ENCODE data around the gene XYLT2. TPM values are rescaled to one million over a fixed set of nuclear protein-coding genes. Genes with fewer than 3 reads are reported as not detected.

The XYLT2 gene
- total and polyA plus RNA-seq, 10 of the 15 experiments (the other 5 are each of a cell fraction or from before 2014, with no cell fraction given) = 0.82 to 20.6 (median 13.0) TPM

GRCh38 chr17:50388728-50389127 lies 42.8 kb downstream of the XYLT2 start:
- Histone ChIP-seq H3K79me2 (ENCODE audit: control insufficient read depth, insufficient read depth, low read length) (no peaks in the 10 kb centered on the region; the same call in 1 of the 2 replicates), H3K36me3 (ENCODE audit: control insufficient read depth in 2 of 2, insufficient read depth in 2 of 2, low read length in 1 of 2) (peaks cover 36 to 57% of the 10 kb centered on the region in 2 experiments), H4K20me1 (ENCODE audit: control insufficient read depth, insufficient read depth) (no peaks in the 10 kb centered on the region), H3K27me3 (replicated peaks in 1 of 2; ENCODE audit: control insufficient read depth in 2 of 2, insufficient read depth in 2 of 2, low read length in 1 of 2) (no peaks in the 10 kb centered on the region), H3K4me1 (ENCODE audit: control insufficient read depth, insufficient read depth, low read length) (peaks cover 13% of the 10 kb centered on the region), H3K9me3 (replicated peaks; ENCODE audit: control insufficient read depth, insufficient read depth, low read length) (no peaks in the 10 kb centered on the region), H3K4me3 (no peak overlapping the region), H3K27ac (ENCODE audit: control insufficient read depth, insufficient read depth) (no peak overlapping the region), H3K4me2 (ENCODE audit: control insufficient read depth, insufficient read depth) (no peak overlapping the region), H3K9ac (ENCODE audit: control insufficient read depth, insufficient read depth, low read length) (no peak overlapping the region), H2AFZ (ENCODE audit: control insufficient read depth, low read depth, low read length) (no peak overlapping the region)
- DNase-seq (ENCODE audit: low read depth, low spot score) (no peak), ATAC-seq (no peak), FAIRE-seq (no peak)
- TF ChIP-seq SMARCA5 (IDR thresholded peaks at IDR 0.05) = no peak
- no peak for TF ChIP-seq HDAC6 (IDR thresholded peaks at IDR 0.05; ENCODE audit: unreplicated experiment)
- peak; percentile 51 for TF ChIP-seq POLR2A (IDR thresholded peaks at IDR 0.05; ENCODE audit: low read depth, low read length)
- WGBS (ENCODE audit: insufficient coverage, insufficient replicate concordance, low lambda C conversion rate, missing lambda C conversion rate) = 97% methylated on average over 3 of the region's 3 CpGs
- ChIA-PET CTCF (interaction anchor here (1.0 to 1.8 kb wide), 3 partner anchors 9 to 91 kb away, joined by 3 to 5 read pairs (median 5); partner anchors contain the start of gene LRRC59), POLR2A (no interaction called here), SMC1A (ENCODE audit: uncharacterized antibody, unreplicated experiment) (no interaction called here), RAD21 (ENCODE audit: unreplicated experiment) (no interaction called here)
- in situ Hi-C loops (cut with MboI) = no loop called here
- no TSS peak for BruUV-seq (replicated peaks)
- intact Hi-C loops (cut with micrococcal nuclease; ENCODE audit: unreplicated experiment) = no loop called here

DNA sequence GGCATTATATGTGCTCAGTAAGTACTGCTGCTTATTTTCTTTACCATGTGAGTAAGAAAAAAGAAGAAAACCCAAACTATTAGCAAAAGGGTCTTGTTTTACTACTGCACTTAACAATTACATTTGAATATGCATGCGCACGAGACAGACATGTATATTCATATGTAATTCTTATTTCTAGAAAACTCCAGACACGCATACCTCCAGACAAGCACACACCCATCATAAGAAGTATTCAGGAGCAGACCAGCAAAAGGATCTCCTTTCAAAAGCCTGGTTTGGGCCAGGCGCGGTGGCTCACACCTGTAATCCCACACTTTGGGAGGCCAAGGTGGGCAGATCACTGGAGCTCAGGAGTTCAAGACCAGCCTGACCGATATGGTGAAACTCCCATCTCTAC lies 43.6 kb downstream of the XYLT2 start:
- BruUV-seq (replicated peaks) = no TSS peak
- in situ Hi-C loops (cut with MboI) = no loop called here
- POLR2A ChIA-PET = interaction anchor here (0.6 to 1.6 kb wide), 3 partner anchors 16 to 27 kb away, joined by 3 to 7 read pairs (median 3); no protein-coding TSS in a partner anchor
- 98% methylated on average over 6 of the region's 6 CpGs for WGBS (ENCODE audit: insufficient coverage, insufficient replicate concordance, low lambda C conversion rate, missing lambda C conversion rate)
- intact Hi-C loops (cut with micrococcal nuclease; ENCODE audit: unreplicated experiment) = no loop called here
- Histone ChIP-seq H3K79me2 (ENCODE audit: control insufficient read depth, insufficient read depth, low read length) (peaks cover 6% of the 10 kb centered on the region), H3K9ac (ENCODE audit: control insufficient read depth, insufficient read depth, low read length) (no peak overlapping the region), H3K27ac (ENCODE audit: control insufficient read depth, insufficient read depth) (no peak overlapping the region), H3K4me3 (no peak overlapping the region), H2AFZ (ENCODE audit: control insufficient read depth, low read depth, low read length) (no peak overlapping the region), H3K27me3 (replicated peaks in 1 of 2; ENCODE audit: control insufficient read depth in 2 of 2, insufficient read depth in 2 of 2, low read length in 1 of 2) (no peaks in the 10 kb centered on the region), H3K4me1 (ENCODE audit: control insufficient read depth, insufficient read depth, low read length) (peaks cover 13% of the 10 kb centered on the region), H3K4me2 (ENCODE audit: control insufficient read depth, insufficient read depth) (no peak overlapping the region), H4K20me1 (ENCODE audit: control insufficient read depth, insufficient read depth) (no peaks in the 10 kb centered on the region), H3K9me3 (replicated peaks; ENCODE audit: control insufficient read depth, insufficient read depth, low read length) (no peaks in the 10 kb centered on the region), H3K36me3 (ENCODE audit: control insufficient read depth in 2 of 2, insufficient read depth in 2 of 2, low read length in 1 of 2) (peaks cover 36 to 58% of the 10 kb centered on the region in 2 experiments)
- FAIRE-seq = no peak
- no peak for ATAC-seq
- no peak for DNase-seq (ENCODE audit: low read depth, low spot score)
- SMC1A ChIA-PET (ENCODE audit: uncharacterized antibody, unreplicated experiment) = no interaction called here
- CTCF ChIA-PET = interaction anchor here (1.5 to 2.2 kb wide), 3 partner anchors 27 to 90 kb away, joined by 4 to 18 read pairs (median 5); no protein-coding TSS in a partner anchor
- RAD21 ChIA-PET (ENCODE audit: unreplicated experiment) = interaction anchor here (1.9 kb wide), 1 partner anchor 16 kb away, joined by 7 read pairs; no protein-coding TSS in a partner anchor
- TF ChIP-seq NR2C2 (IDR thresholded peaks at IDR 0.05; ENCODE audit: borderline replicate concordance, control insufficient read depth, insufficient read length, low read depth) (no peak), BCLAF1 (IDR thresholded peaks at IDR 0.05) (no peak), DPF2 (IDR thresholded peaks at IDR 0.05) (no peak), SMAD1 (IDR thresholded peaks at IDR 0.05; ENCODE audit: low read depth, partially characterized antibody) (no peak), RELA (IDR thresholded peaks at IDR 0.05; ENCODE audit: borderline replicate concordance, partially characterized antibody) (no peak), MTA2 (IDR thresholded peaks at IDR 0.05; ENCODE audit: low read depth) (no peak)
- TF ChIP-seq, protein P1, sequence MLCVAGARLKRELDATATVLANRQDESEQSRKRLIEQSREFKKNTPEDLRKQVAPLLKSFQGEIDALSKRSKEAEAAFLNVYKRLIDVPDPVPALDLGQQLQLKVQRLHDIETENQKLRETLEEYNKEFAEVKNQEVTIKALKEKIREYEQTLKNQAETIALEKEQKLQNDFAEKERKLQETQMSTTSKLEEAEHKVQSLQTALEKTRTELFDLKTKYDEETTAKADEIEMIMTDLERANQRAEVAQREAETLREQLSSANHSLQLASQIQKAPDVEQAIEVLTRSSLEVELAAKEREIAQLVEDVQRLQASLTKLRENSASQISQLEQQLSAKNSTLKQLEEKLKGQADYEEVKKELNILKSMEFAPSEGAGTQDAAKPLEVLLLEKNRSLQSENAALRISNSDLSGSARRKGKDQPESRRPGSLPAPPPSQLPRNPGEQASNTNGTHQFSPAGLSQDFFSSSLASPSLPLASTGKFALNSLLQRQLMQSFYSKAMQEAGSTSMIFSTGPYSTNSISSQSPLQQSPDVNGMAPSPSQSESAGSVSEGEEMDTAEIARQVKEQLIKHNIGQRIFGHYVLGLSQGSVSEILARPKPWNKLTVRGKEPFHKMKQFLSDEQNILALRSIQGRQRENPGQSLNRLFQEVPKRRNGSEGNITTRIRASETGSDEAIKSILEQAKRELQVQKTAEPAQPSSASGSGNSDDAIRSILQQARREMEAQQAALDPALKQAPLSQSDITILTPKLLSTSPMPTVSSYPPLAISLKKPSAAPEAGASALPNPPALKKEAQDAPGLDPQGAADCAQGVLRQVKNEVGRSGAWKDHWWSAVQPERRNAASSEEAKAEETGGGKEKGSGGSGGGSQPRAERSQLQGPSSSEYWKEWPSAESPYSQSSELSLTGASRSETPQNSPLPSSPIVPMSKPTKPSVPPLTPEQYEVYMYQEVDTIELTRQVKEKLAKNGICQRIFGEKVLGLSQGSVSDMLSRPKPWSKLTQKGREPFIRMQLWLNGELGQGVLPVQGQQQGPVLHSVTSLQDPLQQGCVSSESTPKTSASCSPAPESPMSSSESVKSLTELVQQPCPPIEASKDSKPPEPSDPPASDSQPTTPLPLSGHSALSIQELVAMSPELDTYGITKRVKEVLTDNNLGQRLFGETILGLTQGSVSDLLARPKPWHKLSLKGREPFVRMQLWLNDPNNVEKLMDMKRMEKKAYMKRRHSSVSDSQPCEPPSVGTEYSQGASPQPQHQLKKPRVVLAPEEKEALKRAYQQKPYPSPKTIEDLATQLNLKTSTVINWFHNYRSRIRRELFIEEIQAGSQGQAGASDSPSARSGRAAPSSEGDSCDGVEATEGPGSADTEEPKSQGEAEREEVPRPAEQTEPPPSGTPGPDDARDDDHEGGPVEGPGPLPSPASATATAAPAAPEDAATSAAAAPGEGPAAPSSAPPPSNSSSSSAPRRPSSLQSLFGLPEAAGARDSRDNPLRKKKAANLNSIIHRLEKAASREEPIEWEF (IDR thresholded peaks at IDR 0.05; ENCODE audit: insufficient replicate concordance, low read depth, low read length) = no peak

Measured in GM12878 (cell line).